ENCODE data around the gene FN3K. TPM values are rescaled to one million over a fixed set of nuclear protein-coding genes. Genes with fewer than 3 reads are reported as not detected.

The FN3K gene
- total and polyA plus RNA-seq, 2 of the 13 experiments (the other 11 are each of a cell fraction or from before 2014, with no cell fraction given), result 3.5 to 12.2 TPM

GRCh38 chr17:82709024-82709675 lies 26.3 kb upstream of the FN3K start:
- intact Hi-C loops (cut with micrococcal nuclease; ENCODE audit: unreplicated experiment), result no loop called here
- Histone ChIP-seq H3K79me2 (ENCODE audit: insufficient read depth, low read length) (no peaks in the 10 kb centered on the region), H2AFZ (ENCODE audit: low read length) (no peak overlapping the region), H3K4me1 (ENCODE audit: insufficient read depth, low read length) (peaks cover 58% of the 10 kb centered on the region), H3K4me3 (replicated peaks in 1 of 3; ENCODE audit: insufficient read depth in 1 of 3, low read depth in 2 of 3, low read length in 3 of 3) (peak overlapping the region in 1 of 3 experiments; percentile 29; a peak in 1 of 6 replicates), H3K9me3 (ENCODE audit: low read length) (no peaks in the 10 kb centered on the region), H3K36me3 (replicated peaks in 1 of 2; ENCODE audit: control insufficient read depth in 1 of 2, insufficient read depth in 2 of 2, low read length in 2 of 2) (no peaks in the 10 kb centered on the region), H4K20me1 (ENCODE audit: insufficient read depth, low read length) (no peaks in the 10 kb centered on the region), H3K9ac (ENCODE audit: insufficient read depth, low read depth, low read length) (no peak overlapping the region), H3K4me2 (ENCODE audit: low read depth, low read length) (peak overlapping the region; percentile 41), H3K27ac (ENCODE audit: extremely low read length, insufficient read depth, low read length) (no peak overlapping the region), H3K27me3 (ENCODE audit: control insufficient read depth in 1 of 2, insufficient read depth in 2 of 2, low read length in 2 of 2) (peaks cover 5 to 25% of the 10 kb centered on the region in 2 experiments; a peak in 3 of 5 replicates)
- BruUV-seq (replicated peaks), result no TSS peak
- in situ Hi-C loops (cut with HindIII; ENCODE audit: extremely low pct_ligation_motif_present, low pct_unique_long_range_greater_than_20kb), result no loop called here
- ChIA-PET CTCF (ENCODE audit: low intra/inter-chr PET ratio, low total read pairs) (no interaction called here), POLR2A (interaction anchor here (0.9 kb wide), 1 partner anchor 29 kb away, joined by 4 read pairs; no protein-coding TSS in a partner anchor)
- no peak for FAIRE-seq
- no peak for DNase-seq (ENCODE audit: low spot score)
- WGBS (ENCODE audit: low lambda C conversion rate), result 17% methylated on average over 9 of the region's 9 CpGs
- no peak for ATAC-seq
- no peak for TF ChIP-seq ZNF607 (CRISPR knock-in tag; IDR thresholded peaks at IDR 0.05; ENCODE audit: borderline replicate concordance)
- no peak for TF ChIP-seq EHMT2 (IDR thresholded peaks at IDR 0.05; ENCODE audit: borderline replicate concordance, low read depth, low read length)
- no peak for TF ChIP-seq ZNF768 (CRISPR knock-in tag; IDR thresholded peaks at IDR 0.05)
- TF ChIP-seq MXI1 (IDR thresholded peaks at IDR 0.05; ENCODE audit: borderline replicate concordance, low read depth, low read length), result no peak
- no peak for TF ChIP-seq RAD51 (IDR thresholded peaks at IDR 0.05; ENCODE audit: borderline replicate concordance)
- no peak for TF ChIP-seq ZNF570 (CRISPR knock-in tag; IDR thresholded peaks at IDR 0.05; ENCODE audit: borderline replicate concordance)
- no peak for TF ChIP-seq TBL1XR1 (IDR thresholded peaks at IDR 0.05; ENCODE audit: borderline replicate concordance, low read length, partially characterized antibody)
- TF ChIP-seq EP300 (IDR thresholded peaks at IDR 0.05; ENCODE audit: low read depth in 2 of 2, low read length in 2 of 2), result no peak
- TF ChIP-seq EP300 (CRISPR knock-in tag; IDR thresholded peaks at IDR 0.05; ENCODE audit: borderline replicate concordance), result no peak
- no peak for TF ChIP-seq ZNF710 (CRISPR knock-in tag; IDR thresholded peaks at IDR 0.05; ENCODE audit: borderline replicate concordance)
- TF ChIP-seq KDM2A (CRISPR knock-in tag; IDR thresholded peaks at IDR 0.05; ENCODE audit: borderline replicate concordance, low read depth), result no peak
- TF ChIP-seq MAX (IDR thresholded peaks at IDR 0.05), result no peak
- TF ChIP-seq HMGA1 (CRISPR knock-in tag; conservative IDR thresholded peaks at IDR 0.05), result no peak
- no peak for TF ChIP-seq PHF5A (CRISPR knock-in tag; IDR thresholded peaks at IDR 0.05; ENCODE audit: low read depth, unreplicated experiment)
- TF ChIP-seq ZXDC (CRISPR knock-in tag; IDR thresholded peaks at IDR 0.05), result no peak
- no peak for TF ChIP-seq ATF7-NPFF (CRISPR knock-in tag; IDR thresholded peaks at IDR 0.05; ENCODE audit: low read depth)
- TF ChIP-seq BHLHE40 (IDR thresholded peaks at IDR 0.05; ENCODE audit: low read length), result no peak
- TF ChIP-seq JUN (CRISPR knock-in tag; IDR thresholded peaks at IDR 0.05), result no peak
- TF ChIP-seq SSRP1 (CRISPR knock-in tag; IDR thresholded peaks at IDR 0.05), result no peak
